K562 (cell line): ENCODE measurements around the gene HIP1R.

Experiments
- EP300 ChIP-seq: IDR thresholded peaks from 2 replicates; pipeline ENCODE4 v1.6.1; 2012; ENCODE audit warnings: low read length, improper control_type of control experiment
- EZH2 ChIP-seq: IDR thresholded peaks from 2 replicates; pipeline ENCODE4 v1.6.1; 2012; ENCODE audit warnings: low read depth, mild to moderate bottlenecking, inconsistent platforms, low read length, borderline replicate concordance
- POLR3A ChIP-seq: IDR thresholded peaks from 2 replicates; pipeline ENCODE4 v1.6.1; 2011; ENCODE audit warnings: borderline replicate concordance, mild to moderate bottlenecking, moderate library complexity; ENCODE audit not compliant: insufficient read length, insufficient read depth; ENCODE audit errors: extremely low read depth
- ZNF282 ChIP-seq: sonication (generic); formaldehyde crosslinking; IDR thresholded peaks from 2 replicates; pipeline ENCODE4 v1.8.1; 2023; ENCODE audit warnings: missing genetic modification reagents
- ZNF444 ChIP-seq: fragments of 250-450 bp; sonication (Bioruptor Pico); IDR thresholded peaks from 2 replicates; pipeline ENCODE4 v1.4.0; 2020; ENCODE audit warnings: mild to moderate bottlenecking, moderate library complexity

DNA sequence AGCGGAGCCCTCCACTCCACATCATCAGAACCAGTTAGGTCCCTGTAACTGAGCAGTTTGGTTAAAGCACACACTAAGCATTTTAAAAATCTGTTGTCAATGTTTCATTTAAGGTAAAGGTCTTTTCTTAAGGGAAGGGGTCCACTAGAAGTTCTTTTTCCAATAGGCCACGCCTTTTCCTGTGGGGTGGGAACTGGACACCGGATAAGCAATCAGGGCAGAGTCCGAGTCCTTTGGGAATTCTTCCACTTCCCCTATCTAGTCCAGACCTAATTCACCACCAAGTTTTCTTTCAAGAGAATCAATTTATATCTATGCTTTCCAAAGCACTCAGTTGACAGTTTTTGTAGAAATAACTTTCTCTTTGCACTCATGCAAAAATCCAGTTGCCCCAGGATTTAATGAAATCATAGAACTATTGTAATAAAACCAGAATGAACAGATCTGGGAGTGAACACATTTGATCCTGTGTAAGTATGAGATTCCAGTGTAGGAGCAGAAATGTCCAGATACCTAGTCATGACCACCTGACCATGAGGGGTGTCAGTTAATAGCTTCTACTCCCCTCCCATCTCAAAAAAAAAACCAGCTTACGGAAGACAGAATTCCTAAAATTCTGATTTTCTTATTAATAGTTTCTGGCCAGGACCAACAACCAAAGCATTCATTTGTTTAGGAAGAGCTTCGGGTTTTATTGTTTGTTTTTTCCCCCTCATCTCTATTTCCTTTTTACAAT is 49.0 kb downstream of the HIP1R start:
- no peak for TF ChIP-seq EZH2
- no peak for TF ChIP-seq ZNF282
- no peak for TF ChIP-seq POLR3A
- TF ChIP-seq EP300 = no peak
- TF ChIP-seq ZNF444 (CRISPR knock-in tag) = no peak
